ENCODE results near the gene MAFB.

DNA sequence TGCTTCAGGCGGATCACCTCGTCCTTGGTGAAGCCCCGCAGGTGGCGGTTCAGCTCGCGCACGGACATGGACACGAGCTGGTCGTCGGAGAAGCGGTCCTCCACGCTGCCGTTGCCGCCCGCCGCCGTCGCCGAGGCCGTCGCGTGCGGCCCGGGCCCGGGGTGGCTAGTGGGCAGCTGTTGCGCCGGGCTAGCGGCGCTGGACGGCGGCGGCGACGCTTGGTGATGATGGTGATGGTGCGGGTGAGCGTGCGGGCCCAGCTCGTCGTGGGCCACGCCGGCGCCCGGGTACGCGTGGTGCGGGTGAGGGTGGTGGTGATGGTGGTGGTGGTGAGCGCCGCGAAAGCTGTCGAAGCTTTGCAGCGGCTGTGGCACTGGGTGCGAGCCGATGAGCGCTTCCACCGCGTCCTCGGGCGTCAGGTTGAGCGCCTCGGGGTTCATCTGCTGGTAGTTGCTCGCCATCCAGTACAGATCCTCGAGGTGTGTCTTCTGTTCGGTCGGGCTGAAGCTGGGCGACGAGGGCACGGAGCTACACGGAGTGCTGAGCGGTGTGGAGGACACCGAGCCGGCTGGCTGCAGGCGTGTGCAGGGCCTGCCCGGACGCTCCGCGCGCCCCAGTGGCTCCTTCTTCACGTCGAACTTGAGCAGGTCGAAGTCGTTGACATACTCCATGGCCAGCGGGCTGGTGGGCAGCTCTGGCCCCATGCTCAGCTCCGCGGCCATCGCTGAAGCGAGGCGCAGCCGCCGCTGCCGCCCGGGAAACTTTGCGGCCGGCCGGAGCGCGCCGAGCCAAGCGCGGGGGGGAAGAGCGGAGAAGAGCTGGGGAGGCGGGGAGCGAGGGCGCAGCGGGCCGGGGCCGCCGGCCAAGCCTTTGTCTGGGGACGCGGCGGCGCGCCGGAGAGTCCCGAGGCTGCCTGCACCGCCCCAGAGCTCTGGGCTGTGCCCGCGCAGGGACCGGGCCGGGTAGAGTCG, 622 bp downstream of the MAFB start:
- TF ChIP-seq POLR2A (IDR thresholded peaks at IDR 0.05): no peak
- TF ChIP-seq, protein P1, sequence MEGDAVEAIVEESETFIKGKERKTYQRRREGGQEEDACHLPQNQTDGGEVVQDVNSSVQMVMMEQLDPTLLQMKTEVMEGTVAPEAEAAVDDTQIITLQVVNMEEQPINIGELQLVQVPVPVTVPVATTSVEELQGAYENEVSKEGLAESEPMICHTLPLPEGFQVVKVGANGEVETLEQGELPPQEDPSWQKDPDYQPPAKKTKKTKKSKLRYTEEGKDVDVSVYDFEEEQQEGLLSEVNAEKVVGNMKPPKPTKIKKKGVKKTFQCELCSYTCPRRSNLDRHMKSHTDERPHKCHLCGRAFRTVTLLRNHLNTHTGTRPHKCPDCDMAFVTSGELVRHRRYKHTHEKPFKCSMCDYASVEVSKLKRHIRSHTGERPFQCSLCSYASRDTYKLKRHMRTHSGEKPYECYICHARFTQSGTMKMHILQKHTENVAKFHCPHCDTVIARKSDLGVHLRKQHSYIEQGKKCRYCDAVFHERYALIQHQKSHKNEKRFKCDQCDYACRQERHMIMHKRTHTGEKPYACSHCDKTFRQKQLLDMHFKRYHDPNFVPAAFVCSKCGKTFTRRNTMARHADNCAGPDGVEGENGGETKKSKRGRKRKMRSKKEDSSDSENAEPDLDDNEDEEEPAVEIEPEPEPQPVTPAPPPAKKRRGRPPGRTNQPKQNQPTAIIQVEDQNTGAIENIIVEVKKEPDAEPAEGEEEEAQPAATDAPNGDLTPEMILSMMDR (IDR thresholded peaks at IDR 0.05): no peak
